Transverse colon (tissue), 4 donors: ENCODE measurements around the gene CAMTA1. TPM values are rescaled to one million over a fixed set of nuclear protein-coding genes. Genes with fewer than 3 reads are reported as not detected.

Source experiments
- DNase-seq: peaks from one replicate; pipeline ENCODE4 v3.0.0-alpha.2; 2019
- H3K27ac ChIP-seq, 4 donors: fragments of 200-600 bp; sonication (generic); 2 replicates each; pipeline ENCODE4 v1.5.1; 2016 to 2018; ENCODE audit warnings: inconsistent platforms in 4 of 4
- H3K27me3 ChIP-seq: fragments of 200-600 bp; sonication (generic); 2 replicates; pipeline ENCODE4 v1.5.1; 2017; ENCODE audit warnings: inconsistent platforms
- H3K36me3 ChIP-seq, 4 donors: fragments of 200-600 bp; sonication (generic); 2 replicates each; pipeline ENCODE4 v1.5.1; 2017 to 2019; ENCODE audit warnings: inconsistent platforms in 4 of 4
- H3K4me1 ChIP-seq, 4 donors: fragments of 200-600 bp; sonication (generic); 2 replicates each; pipeline ENCODE4 v1.5.1; 2017 to 2020; ENCODE audit warnings: inconsistent platforms in 4 of 4
- H3K4me3 ChIP-seq, 4 donors: fragments of 200-600 bp; sonication (generic); 1 replicate in 1 of 4; 2 replicates in 3 of 4; pipeline versions ENCODE4 v1.5.1 to v1.6.1; 2017 to 2019; ENCODE audit warnings: inconsistent platforms in 4 of 4
- H3K9me3 ChIP-seq, 2 donors: fragments of 200-600 bp; sonication (generic); 2 replicates each; pipeline ENCODE4 v1.5.1; 2017 to 2019; ENCODE audit warnings: inconsistent platforms in 2 of 2
- EP300 ChIP-seq: sonication (generic); formaldehyde crosslinking; IDR thresholded peaks from one replicate; pipeline ENCODE4 v1.6.1; 2017; ENCODE audit warnings: antibody characterized with exemption, low read depth
- POLR2A ChIP-seq: fragments of 450-650 bp; IDR thresholded peaks from one replicate; pipeline ENCODE4 v1.6.1; 2016; ENCODE audit warnings: antibody characterized with exemption, mild to moderate bottlenecking, moderate library complexity
- POLR2AphosphoS5 ChIP-seq, 3 donors: sonication (generic); formaldehyde crosslinking; IDR thresholded peaks; one replicate each; pipeline ENCODE4 v1.6.1; 2016; ENCODE audit warnings: antibody characterized with exemption in 3 of 3
- WGBS, 2 donors: methylation state at CpG; one replicate each; pipeline ENCODE4 v1.1.5; 2018; ENCODE audit warnings: low coverage in 1 of 2; 5-methylcytosine and 5-hydroxymethylcytosine counted together
- in situ Hi-C, 4 donors: fragments of 200-750 bp; cut with MboI; loops; one replicate each; pipeline versions ENCODE4 v1.15.0 to v1.15.1; 2017; ENCODE audit warnings: low sequenced_read_pairs in 3 of 4, low pct_ligation_motif_present in 1 of 4, low pct_unique_long_range_greater_than_20kb in 1 of 4
- intact Hi-C: fragments of 100-400 bp; cut with DNase I; formaldehyde crosslinking; loops from one replicate; pipeline ENCODE4 v1.15.1; 2023; ENCODE audit warnings: low total_unique reads
- total RNA-seq, 4 donors: library from RNA; depleted of rRNA; stranded (reverse); fragments of >200 nt; gene quantifications; one replicate each; pipeline ENCODE4 v1.1.0, GENCODE V29; 2016
- TF ChIP-seq, protein P1 (sequence below), 5 experiments: fragments of 200-600 bp in 3 of 5; fragments of 450-650 bp in 2 of 5; sonication (generic) in 3 of 5; IDR thresholded peaks; 1 replicate in 2 of 5; 2 replicates in 3 of 5; pipeline ENCODE4 v1.5.1; 2016 to 2017; ENCODE audit warnings: antibody characterized with exemption in 5 of 5, inconsistent platforms in 3 of 5, mild to moderate bottlenecking in 2 of 5, moderate library complexity in 1 of 5

CAMTA1 gene
- total RNA-seq, 4 donors from 2014 or later: 93.8 to 268 (median 130) TPM

DNA sequence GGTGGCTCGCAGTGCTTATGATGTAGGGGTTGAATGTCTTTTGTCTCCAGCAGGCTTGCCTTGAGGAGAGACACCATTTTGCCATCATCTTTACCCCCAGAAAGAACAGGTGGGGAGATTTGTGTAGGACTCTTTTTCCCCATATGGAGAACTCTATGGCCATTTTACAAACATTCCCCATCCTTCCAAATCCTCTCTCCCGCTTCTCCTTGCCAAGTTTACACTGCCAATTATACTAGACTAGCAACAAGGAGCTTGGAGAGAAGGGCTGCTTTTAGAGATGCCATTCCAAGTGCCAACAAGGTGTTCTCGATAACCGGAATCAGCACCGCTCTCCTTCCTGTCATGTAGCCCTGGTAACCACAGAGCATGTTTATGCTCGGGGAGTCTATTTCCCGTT lies 233.1 kb downstream of the CAMTA1 start:
- 87 to 98% methylated on average over 7 of the region's 7 CpGs for WGBS, 2 donors
- H3K27ac ChIP-seq: no peak overlapping the region
- no peak for DNase-seq
- H3K27me3 ChIP-seq: no peaks in the 10 kb centered on the region
- intact Hi-C loops: no loop called here
- no peaks in the 10 kb centered on the region for H3K4me1 ChIP-seq
- in situ Hi-C loops: no loop called here
- H3K4me3 ChIP-seq: no peak overlapping the region
- H3K9me3 ChIP-seq: no peaks in the 10 kb centered on the region
- TF ChIP-seq POLR2AphosphoS5 (IDR thresholded peaks at IDR 0.05): no peak
- no peak for TF ChIP-seq EP300
- TF ChIP-seq, protein P1, sequence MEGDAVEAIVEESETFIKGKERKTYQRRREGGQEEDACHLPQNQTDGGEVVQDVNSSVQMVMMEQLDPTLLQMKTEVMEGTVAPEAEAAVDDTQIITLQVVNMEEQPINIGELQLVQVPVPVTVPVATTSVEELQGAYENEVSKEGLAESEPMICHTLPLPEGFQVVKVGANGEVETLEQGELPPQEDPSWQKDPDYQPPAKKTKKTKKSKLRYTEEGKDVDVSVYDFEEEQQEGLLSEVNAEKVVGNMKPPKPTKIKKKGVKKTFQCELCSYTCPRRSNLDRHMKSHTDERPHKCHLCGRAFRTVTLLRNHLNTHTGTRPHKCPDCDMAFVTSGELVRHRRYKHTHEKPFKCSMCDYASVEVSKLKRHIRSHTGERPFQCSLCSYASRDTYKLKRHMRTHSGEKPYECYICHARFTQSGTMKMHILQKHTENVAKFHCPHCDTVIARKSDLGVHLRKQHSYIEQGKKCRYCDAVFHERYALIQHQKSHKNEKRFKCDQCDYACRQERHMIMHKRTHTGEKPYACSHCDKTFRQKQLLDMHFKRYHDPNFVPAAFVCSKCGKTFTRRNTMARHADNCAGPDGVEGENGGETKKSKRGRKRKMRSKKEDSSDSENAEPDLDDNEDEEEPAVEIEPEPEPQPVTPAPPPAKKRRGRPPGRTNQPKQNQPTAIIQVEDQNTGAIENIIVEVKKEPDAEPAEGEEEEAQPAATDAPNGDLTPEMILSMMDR (IDR thresholded peaks at IDR 0.05): no peak
- TF ChIP-seq POLR2A: no peak
- H3K36me3 ChIP-seq: no peaks in the 10 kb centered on the region

DNA sequence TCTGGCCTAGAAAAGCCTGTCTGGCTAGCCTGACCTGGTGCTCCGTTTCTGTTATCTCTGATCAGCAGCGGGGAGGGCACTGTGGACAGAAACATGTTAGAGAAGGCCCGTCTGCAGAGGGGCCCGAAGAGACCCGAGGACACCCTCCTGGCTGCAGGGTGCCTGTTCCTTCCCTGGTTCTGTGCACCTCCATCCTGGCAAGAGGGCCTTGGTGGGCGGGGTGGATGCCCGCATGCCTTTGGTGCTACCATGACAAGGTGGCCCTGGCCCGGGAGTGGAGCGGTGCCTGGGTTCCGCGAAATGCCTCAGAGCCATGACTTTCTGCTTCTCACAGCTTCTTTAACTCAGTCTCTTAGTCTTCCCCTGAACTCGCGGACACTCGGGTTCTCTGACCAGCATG lies 233.6 kb downstream of the CAMTA1 start:
- H3K4me3 ChIP-seq: no peak overlapping the region
- in situ Hi-C loops: no loop called here
- WGBS, 2 donors: 88 to 92% methylated on average over 8 to 14 of the region's 14 CpGs
- no peaks in the 10 kb centered on the region for H3K9me3 ChIP-seq
- H3K27ac ChIP-seq: no peak overlapping the region
- H3K4me1 ChIP-seq: no peaks in the 10 kb centered on the region
- H3K27me3 ChIP-seq: no peaks in the 10 kb centered on the region
- no peaks in the 10 kb centered on the region for H3K36me3 ChIP-seq
- TF ChIP-seq, protein P1 (IDR thresholded peaks at IDR 0.05): no peak
- DNase-seq: no peak
- intact Hi-C loops: no loop called here

DNA sequence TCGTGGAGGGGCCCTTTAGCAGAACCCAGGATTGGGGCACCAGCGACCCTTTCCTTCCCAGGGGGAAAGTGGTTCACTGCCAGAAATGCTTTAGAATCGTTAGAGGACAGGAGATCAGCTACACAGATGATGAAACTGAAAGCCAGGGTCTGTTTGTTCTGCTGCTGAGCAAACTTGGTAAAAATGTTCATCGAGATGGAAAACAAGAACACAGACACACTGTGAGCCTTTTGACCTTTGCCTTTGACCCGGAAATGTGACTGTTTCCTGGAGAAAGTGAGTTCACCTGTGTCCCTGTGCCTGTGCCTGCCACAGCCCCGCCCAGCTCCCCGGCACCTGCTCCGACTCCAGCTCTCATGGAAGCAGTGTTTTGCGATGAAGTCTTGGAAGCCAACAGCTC lies 234.3 kb downstream of the CAMTA1 start:
- TF ChIP-seq POLR2AphosphoS5 (IDR thresholded peaks at IDR 0.05) (no peak), EP300 (no peak), POLR2A (no peak)
- TF ChIP-seq, protein P1 (IDR thresholded peaks at IDR 0.05): no peak
- WGBS, 2 donors: 26 to 38% methylated on average over 4 to 9 of the region's 9 CpGs
- Histone ChIP-seq H3K4me3 (no peak overlapping the region), H3K4me1 (no peaks in the 10 kb centered on the region), H3K27ac (no peak overlapping the region), H3K27me3 (no peaks in the 10 kb centered on the region), H3K9me3 (no peaks in the 10 kb centered on the region), H3K36me3 (no peaks in the 10 kb centered on the region)
- peak; percentile 11 for DNase-seq
- intact Hi-C loops: no loop called here
- in situ Hi-C loops: no loop called here

DNA sequence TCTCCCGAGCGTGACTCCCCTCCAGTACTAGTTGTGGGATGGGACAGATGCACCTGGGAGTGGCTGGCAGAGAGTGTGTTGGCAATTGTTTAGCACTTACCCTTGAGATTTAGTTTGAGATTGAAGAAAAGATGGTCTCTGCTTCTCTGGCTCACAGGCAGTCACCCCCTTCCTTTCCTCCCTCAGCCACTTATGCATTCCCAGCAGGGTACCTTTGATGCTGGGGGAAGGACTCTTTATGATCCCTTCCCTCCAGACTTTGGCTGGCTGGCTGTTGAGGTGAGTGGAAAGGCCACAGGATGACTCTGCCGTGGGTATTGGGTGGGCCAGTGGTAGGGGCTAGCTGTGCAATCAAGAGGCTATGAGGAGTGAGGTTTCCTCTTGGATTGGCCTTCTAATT lies 236.8 kb downstream of the CAMTA1 start:
- in situ Hi-C loops: no loop called here
- TF ChIP-seq POLR2AphosphoS5 (IDR thresholded peaks at IDR 0.05) (no peak), POLR2A (no peak), EP300 (no peak)
- TF ChIP-seq, protein P1 (IDR thresholded peaks at IDR 0.05): no peak

More for the DNA sequence above, 236.8 kb downstream of the CAMTA1 start:
- no peaks in the 10 kb centered on the region for H3K27me3 ChIP-seq
- H3K9me3 ChIP-seq: no peaks in the 10 kb centered on the region
- no peak overlapping the region for H3K27ac ChIP-seq
- H3K36me3 ChIP-seq: no peaks in the 10 kb centered on the region
- 40 to 87% methylated on average over 1 to 3 of the region's 3 CpGs for WGBS, 2 donors
- DNase-seq: no peak
- no peaks in the 10 kb centered on the region for H3K4me1 ChIP-seq
- H3K4me3 ChIP-seq: no peak overlapping the region
- intact Hi-C loops: no loop called here
